SU-DHL-6 (cell line): ENCODE results near the gene NUDT13.

Experiments
- CTCF ChIP-seq: fragments of 200-600 bp; sonication (generic); IDR thresholded peaks from one replicate; pipeline ENCODE4 v1.5.1; 2017; ENCODE audit warnings: antibody characterized with exemption, mild to moderate bottlenecking, low read length, moderate library complexity; ENCODE audit not compliant: insufficient read depth, poor library complexity, severe bottlenecking
- EZH2phosphoT487 ChIP-seq: fragments of 200-600 bp; sonication (generic), shearing (Covaris generic); conservative IDR thresholded peaks from 2 replicates; pipeline ENCODE4 v1.6.1; 2018; ENCODE audit warnings: mild to moderate bottlenecking, antibody characterized with exemption, low read length, moderate library complexity, mixed read lengths

- no peak for TF ChIP-seq CTCF
- no peak for TF ChIP-seq EZH2phosphoT487
These were observed 14.7 kb upstream of the NUDT13 start for GRCh38 chr10:73095481-73096021.
